A673 (cell line): ENCODE results near the gene ELP4.

ENCODE experiments used
- CTCF ChIP-seq: fragments of 300-800, 200-600 bp; sonication (generic); conservative IDR thresholded peaks from 2 replicates; pipeline ENCODE4 v1.5.1; 2017; ENCODE audit warnings: low read depth, mild to moderate bottlenecking, antibody characterized with exemption, low read length, moderate library complexity, mixed read lengths
- EZH2 ChIP-seq: fragments of 200-600 bp; sonication (generic); IDR thresholded peaks from 2 replicates; pipeline ENCODE4 v1.6.1; 2017; ENCODE audit warnings: borderline replicate concordance, low read depth, mild to moderate bottlenecking, mixed read lengths, antibody characterized with exemption, low read length; ENCODE audit not compliant: poor library complexity, severe bottlenecking

- no peak for TF ChIP-seq CTCF
- TF ChIP-seq EZH2 = no peak
Measured at GRCh38 chr11:31601635-31602282, 92.2 kb downstream of the ELP4 start.
